Liver (tissue), 9 donors: ENCODE measurements around the gene C1GALT1. TPM values are rescaled to one million over a fixed set of nuclear protein-coding genes. Genes with fewer than 3 reads are reported as not detected.

Experiments used
- DNase-seq: peaks from one replicate; pipeline ENCODE4 v3.0.0-alpha.2; 2017; ENCODE audit warnings: low spot score
- H3K27ac ChIP-seq, 2 donors: one replicate each; pipeline ENCODE4 v1.7.0; 2013; ENCODE audit warnings: inconsistent platforms in 2 of 2, low read length in 2 of 2, control low read depth in 1 of 2, low read depth in 1 of 2, mild to moderate bottlenecking in 1 of 2
- H3K27me3 ChIP-seq, 4 donors: one replicate each; pipeline versions ENCODE4 v1.6.1 to v1.7.0; 2013; ENCODE audit warnings: low read length in 3 of 4, inconsistent platforms in 1 of 4, mild to moderate bottlenecking in 1 of 4, moderate library complexity in 1 of 4; ENCODE audit not compliant: control insufficient read depth in 4 of 4, insufficient read depth in 4 of 4
- H3K36me3 ChIP-seq, 4 donors: one replicate each; pipeline versions ENCODE4 v1.6.1 to v1.7.0; 2013; ENCODE audit warnings: low read length in 3 of 4, mild to moderate bottlenecking in 3 of 4, low read depth in 1 of 4, moderate library complexity in 1 of 4; ENCODE audit not compliant: control insufficient read depth in 4 of 4, insufficient read depth in 3 of 4
- H3K4me1 ChIP-seq, 4 donors: one replicate each; pipeline versions ENCODE4 v1.6.1 to v1.7.0; 2013; ENCODE audit warnings: low read length in 3 of 4, mild to moderate bottlenecking in 3 of 4, moderate library complexity in 1 of 4; ENCODE audit not compliant: control insufficient read depth in 4 of 4, insufficient read depth in 4 of 4
- H3K4me3 ChIP-seq, 3 donors: one replicate each; pipeline versions ENCODE4 v1.6.1 to v1.7.0; 2013; ENCODE audit warnings: low read length in 3 of 3, control low read depth in 1 of 3, low read depth in 1 of 3, mild to moderate bottlenecking in 1 of 3
- H3K9ac ChIP-seq, 2 donors: one replicate each; pipeline ENCODE4 v1.7.0; 2013; ENCODE audit warnings: low read length in 2 of 2, mild to moderate bottlenecking in 2 of 2, moderate library complexity in 2 of 2, control low read depth in 1 of 2, low read depth in 1 of 2
- H3K9me3 ChIP-seq, 4 donors: one replicate each; pipeline versions ENCODE4 v1.6.1 to v1.7.0; 2013; ENCODE audit warnings: low read length in 3 of 4; ENCODE audit not compliant: control insufficient read depth in 4 of 4
- ATF3 ChIP-seq: IDR thresholded peaks from 2 replicates; pipeline ENCODE4 v1.6.1; 2016; ENCODE audit warnings: antibody characterized with exemption
- CTCF ChIP-seq: fragments of 150-350 bp; IDR thresholded peaks from 2 replicates; pipeline ENCODE4 v1.5.1; 2017; ENCODE audit warnings: improper control_type of control experiment, low read depth, low read length; ENCODE audit not compliant: missing input control
- EGR1 ChIP-seq, 2 donors: IDR thresholded peaks; 2 replicates each; pipeline ENCODE4 v1.6.1; 2016 to 2018; ENCODE audit warnings: antibody characterized with exemption in 2 of 2, low read depth in 2 of 2
- FOXA1 ChIP-seq: IDR thresholded peaks from 2 replicates; pipeline ENCODE4 v1.6.1; 2016; ENCODE audit warnings: antibody characterized with exemption
- FOXA2 ChIP-seq: IDR thresholded peaks from 2 replicates; pipeline ENCODE4 v1.6.1; 2016; ENCODE audit warnings: antibody characterized with exemption
- GABPA ChIP-seq, 2 donors: IDR thresholded peaks in 1 of 2; conservative IDR thresholded peaks in 1 of 2; 2 replicates each; pipeline ENCODE4 v1.6.1; 2016; ENCODE audit warnings: antibody characterized with exemption in 2 of 2, mild to moderate bottlenecking in 1 of 2, moderate library complexity in 1 of 2
- HNF4A ChIP-seq, 2 donors: conservative IDR thresholded peaks; 2 replicates each; pipeline ENCODE4 v1.6.1; 2016; ENCODE audit warnings: antibody characterized with exemption in 2 of 2, mild to moderate bottlenecking in 2 of 2
- HNF4G ChIP-seq: IDR thresholded peaks from 2 replicates; pipeline ENCODE4 v1.6.1; 2016; ENCODE audit warnings: antibody characterized with exemption
- JUND ChIP-seq, 2 donors: IDR thresholded peaks; 2 replicates each; pipeline ENCODE4 v1.6.1; 2016; ENCODE audit warnings: antibody characterized with exemption in 2 of 2
- MAX ChIP-seq: IDR thresholded peaks from 2 replicates; pipeline ENCODE4 v1.6.1; 2016; ENCODE audit warnings: antibody characterized with exemption
- NR2F2 ChIP-seq: IDR thresholded peaks from 2 replicates; pipeline ENCODE4 v1.6.1; 2016; ENCODE audit warnings: antibody characterized with exemption
- RAD21 ChIP-seq, 2 donors: IDR thresholded peaks; 2 replicates each; pipeline ENCODE4 v1.6.1; 2016; ENCODE audit warnings: antibody characterized with exemption in 2 of 2, mild to moderate bottlenecking in 2 of 2
- RXRA ChIP-seq, 2 donors: IDR thresholded peaks; 2 replicates each; pipeline ENCODE4 v1.6.1; 2017 to 2018; ENCODE audit warnings: antibody characterized with exemption in 2 of 2, mild to moderate bottlenecking in 1 of 2
- SP1 ChIP-seq: IDR thresholded peaks from 2 replicates; pipeline ENCODE4 v1.6.1; 2018; ENCODE audit warnings: antibody characterized with exemption, mild to moderate bottlenecking
- TAF1 ChIP-seq: conservative IDR thresholded peaks from 2 replicates; pipeline ENCODE4 v1.6.1; 2016; ENCODE audit warnings: antibody characterized with exemption, mild to moderate bottlenecking
- YY1 ChIP-seq: IDR thresholded peaks from 2 replicates; pipeline ENCODE4 v1.6.1; 2016; ENCODE audit warnings: antibody characterized with exemption, mild to moderate bottlenecking
- ZBTB33 ChIP-seq: IDR thresholded peaks from 2 replicates; pipeline ENCODE4 v1.6.1; 2016; ENCODE audit warnings: antibody characterized with exemption
- WGBS: extraction: QIAGEN DNeasy Blood & Tissue Kit; methylation state at CpG from one replicate; pipeline ENCODE4 v1.1.7; 2013; 5-methylcytosine and 5-hydroxymethylcytosine counted together
- polyA plus RNA-seq, 2 donors: library from polyadenylated mRNA; stranded (reverse) in 1 of 2; unstranded in 1 of 2; fragments of 200-250 nt in 1 of 2; fragments of >200 nt in 1 of 2; fragmentation: Nextera tagmentation in 1 of 2; extraction: Ambion mirVana in 1 of 2; gene quantifications; one replicate each; pipeline versions ENCODE4 v1.2.1 to v1.2.3, GENCODE V29; 2013 to 2015
- total RNA-seq, 2 donors: library from RNA; depleted of rRNA; stranded (reverse); fragments of >200 nt; gene quantifications; one replicate each; pipeline ENCODE4 v1.2.3, GENCODE V29; 2014
- TF ChIP-seq, protein P1 (sequence below): IDR thresholded peaks from 2 replicates; pipeline ENCODE4 v1.6.1; 2016; ENCODE audit warnings: antibody characterized with exemption, mild to moderate bottlenecking
- donor health status: healthy.
- donor health status: healthy.
- donor health status: healthy.
- donor health status: healthy.
- donor health status: healthy.

C1GALT1 gene
- total and polyA plus RNA-seq, 4 donors = 5.6 to 28.6 (median 12.5) TPM

DNA sequence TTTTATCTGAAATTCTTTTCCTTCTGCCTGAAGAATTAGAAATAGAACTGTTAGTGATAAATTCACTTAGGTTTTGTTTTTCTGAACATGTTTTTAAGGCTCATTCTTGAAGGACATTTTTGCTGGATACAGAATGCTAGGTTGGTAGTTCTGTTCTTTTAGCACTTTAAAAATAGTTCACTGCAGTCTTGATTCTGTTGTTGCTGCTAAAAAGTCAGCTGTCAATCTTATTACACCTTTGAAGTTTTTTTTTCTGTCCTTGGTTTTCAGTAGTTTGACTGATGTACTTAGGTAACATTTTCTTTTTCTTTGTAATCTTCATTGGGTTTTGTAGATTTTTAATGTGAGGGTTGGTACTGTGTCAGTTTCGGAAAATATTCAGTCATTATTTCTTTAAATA, 48.7 kb downstream of the C1GALT1 start (continued):
- TF ChIP-seq, protein P1, sequence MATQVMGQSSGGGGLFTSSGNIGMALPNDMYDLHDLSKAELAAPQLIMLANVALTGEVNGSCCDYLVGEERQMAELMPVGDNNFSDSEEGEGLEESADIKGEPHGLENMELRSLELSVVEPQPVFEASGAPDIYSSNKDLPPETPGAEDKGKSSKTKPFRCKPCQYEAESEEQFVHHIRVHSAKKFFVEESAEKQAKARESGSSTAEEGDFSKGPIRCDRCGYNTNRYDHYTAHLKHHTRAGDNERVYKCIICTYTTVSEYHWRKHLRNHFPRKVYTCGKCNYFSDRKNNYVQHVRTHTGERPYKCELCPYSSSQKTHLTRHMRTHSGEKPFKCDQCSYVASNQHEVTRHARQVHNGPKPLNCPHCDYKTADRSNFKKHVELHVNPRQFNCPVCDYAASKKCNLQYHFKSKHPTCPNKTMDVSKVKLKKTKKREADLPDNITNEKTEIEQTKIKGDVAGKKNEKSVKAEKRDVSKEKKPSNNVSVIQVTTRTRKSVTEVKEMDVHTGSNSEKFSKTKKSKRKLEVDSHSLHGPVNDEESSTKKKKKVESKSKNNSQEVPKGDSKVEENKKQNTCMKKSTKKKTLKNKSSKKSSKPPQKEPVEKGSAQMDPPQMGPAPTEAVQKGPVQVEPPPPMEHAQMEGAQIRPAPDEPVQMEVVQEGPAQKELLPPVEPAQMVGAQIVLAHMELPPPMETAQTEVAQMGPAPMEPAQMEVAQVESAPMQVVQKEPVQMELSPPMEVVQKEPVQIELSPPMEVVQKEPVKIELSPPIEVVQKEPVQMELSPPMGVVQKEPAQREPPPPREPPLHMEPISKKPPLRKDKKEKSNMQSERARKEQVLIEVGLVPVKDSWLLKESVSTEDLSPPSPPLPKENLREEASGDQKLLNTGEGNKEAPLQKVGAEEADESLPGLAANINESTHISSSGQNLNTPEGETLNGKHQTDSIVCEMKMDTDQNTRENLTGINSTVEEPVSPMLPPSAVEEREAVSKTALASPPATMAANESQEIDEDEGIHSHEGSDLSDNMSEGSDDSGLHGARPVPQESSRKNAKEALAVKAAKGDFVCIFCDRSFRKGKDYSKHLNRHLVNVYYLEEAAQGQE = no peak
- TF ChIP-seq TAF1 (no peak), RXRA (IDR thresholded peaks at IDR 0.05) (no peak), EGR1 (IDR thresholded peaks at IDR 0.05; ENCODE audit: low read depth in 2 of 2) (no peak)

DNA sequence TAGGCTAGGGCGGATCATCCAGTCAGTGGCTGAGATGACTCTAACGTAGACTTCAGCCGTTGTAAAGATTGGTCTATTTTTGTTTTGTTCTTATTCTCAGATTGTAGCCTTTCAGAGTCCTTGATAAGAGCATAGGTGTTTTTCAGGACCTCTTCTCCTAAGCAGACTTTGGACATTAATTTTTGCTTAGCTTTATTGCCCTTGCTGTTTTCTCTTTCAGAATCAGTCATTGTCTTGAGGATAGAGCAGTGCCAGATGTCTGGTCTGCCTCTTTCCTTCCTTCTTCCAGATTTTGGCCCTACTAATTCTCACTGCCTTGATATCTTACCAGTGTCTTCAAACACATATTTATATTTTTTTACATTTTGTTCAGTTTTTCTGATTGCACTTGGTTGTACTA, 49.5 kb downstream of the C1GALT1 start:
- no peak for TF ChIP-seq JUND (IDR thresholded peaks at IDR 0.05)
- TF ChIP-seq RAD21 (IDR thresholded peaks at IDR 0.05) = no peak
- no peak for TF ChIP-seq CTCF
- TF ChIP-seq FOXA1 = no peak
- TF ChIP-seq, protein P1 = no peak
- TF ChIP-seq ATF3 = no peak
- no peak for TF ChIP-seq GABPA (IDR thresholded peaks at IDR 0.05 in 1 of 2, conservative IDR thresholded peaks at IDR 0.05 in 1 of 2)
- TF ChIP-seq YY1 = no peak
- no peak for TF ChIP-seq SP1
- TF ChIP-seq TAF1 = no peak
- TF ChIP-seq HNF4G = no peak
- no peak for TF ChIP-seq MAX
- TF ChIP-seq NR2F2 = no peak
- TF ChIP-seq HNF4A (conservative IDR thresholded peaks at IDR 0.05) = no peak
- no peak for TF ChIP-seq ZBTB33
- TF ChIP-seq RXRA (IDR thresholded peaks at IDR 0.05) = no peak
- no peak for TF ChIP-seq FOXA2
- TF ChIP-seq EGR1 (IDR thresholded peaks at IDR 0.05; ENCODE audit: low read depth in 2 of 2) = no peak
- 94% methylated on average over 3 of the region's 3 CpGs for WGBS
- Histone ChIP-seq H3K27me3 (no peaks in the 10 kb centered on the region), H3K4me3 (no peak overlapping the region), H3K9me3 (peaks cover 0 to 3% (median 0%) of the 10 kb centered on the region in 4 donors), H3K9ac (no peak overlapping the region), H3K36me3 (peaks cover 0 to 4% (median 0%) of the 10 kb centered on the region in 4 donors), H3K4me1 (no peaks in the 10 kb centered on the region), H3K27ac (no peak overlapping the region)
- DNase-seq = no peak
